ENCODE data around the gene WAC. TPM values are rescaled to one million over a fixed set of nuclear protein-coding genes. Genes with fewer than 3 reads are reported as not detected.

WAC gene
- total RNA-seq, 2 donors from 2014 or later = 133 TPM

DNA sequence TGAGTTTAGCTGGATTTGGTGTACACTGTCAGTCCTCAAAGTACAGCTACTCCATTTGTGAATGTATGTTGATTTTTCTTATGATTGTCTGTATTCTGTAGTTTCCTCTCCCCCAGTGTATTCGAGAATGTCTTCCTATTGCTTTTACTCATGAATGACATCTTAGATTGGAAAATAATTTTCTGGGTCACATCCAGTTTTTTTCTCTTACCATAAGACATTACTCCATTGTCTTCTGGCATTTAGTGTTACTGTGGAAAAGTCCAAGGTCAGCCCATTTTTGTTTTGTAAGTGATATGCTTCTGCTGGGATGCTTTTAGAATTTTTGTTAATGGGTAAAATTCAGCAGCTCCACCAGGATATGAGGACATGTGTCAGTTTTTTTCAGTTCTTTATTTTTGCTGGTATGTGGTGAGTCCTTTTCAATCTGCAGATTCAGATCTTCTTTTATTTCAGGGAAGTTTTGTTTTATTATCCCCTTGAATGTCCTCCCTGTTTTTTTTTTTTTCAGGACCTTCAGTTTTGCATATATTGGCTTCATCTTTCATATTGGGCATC is 33.6 kb downstream of the WAC start:
- Mint-ChIP-seq H3K27ac (peak overlapping the region; percentile 67), H3K4me1 (peaks cover 4% of the 10 kb centered on the region), H3K4me3 (no peak overlapping the region), H3K36me3 (ENCODE audit: low read depth) (peaks cover 62% of the 10 kb centered on the region), H3K9me3 (no peaks in the 10 kb centered on the region), H3K27me3 (ENCODE audit: insufficient read depth) (no peaks in the 10 kb centered on the region)
- Histone ChIP-seq H3K9ac (ENCODE audit: extremely low read depth, low read length, poor library complexity, severe bottlenecking) (no peak overlapping the region), H3K36me3 (ENCODE audit: control insufficient read depth, insufficient read depth, low read length) (peaks cover 85% of the 10 kb centered on the region), H3K4me3 (ENCODE audit: low read length) (no peak overlapping the region), H3K4me1 (ENCODE audit: control insufficient read depth, insufficient read depth, low read length) (no peaks in the 10 kb centered on the region), H3K27ac (ENCODE audit: low read depth, low read length) (no peak overlapping the region), H3K27me3 (ENCODE audit: control insufficient read depth, insufficient read depth, low read length, poor library complexity, severe bottlenecking) (no peaks in the 10 kb centered on the region), H3K9me3 (ENCODE audit: control insufficient read depth, low read length) (no peaks in the 10 kb centered on the region)
- DNase-seq = no peak
- WGBS, 2 experiments (ENCODE audit: insufficient coverage in 1 of 2, insufficient read length in 1 of 2) = no CpG with 5 or more reads among the region's 1 CpG
- TF ChIP-seq, protein P1, sequence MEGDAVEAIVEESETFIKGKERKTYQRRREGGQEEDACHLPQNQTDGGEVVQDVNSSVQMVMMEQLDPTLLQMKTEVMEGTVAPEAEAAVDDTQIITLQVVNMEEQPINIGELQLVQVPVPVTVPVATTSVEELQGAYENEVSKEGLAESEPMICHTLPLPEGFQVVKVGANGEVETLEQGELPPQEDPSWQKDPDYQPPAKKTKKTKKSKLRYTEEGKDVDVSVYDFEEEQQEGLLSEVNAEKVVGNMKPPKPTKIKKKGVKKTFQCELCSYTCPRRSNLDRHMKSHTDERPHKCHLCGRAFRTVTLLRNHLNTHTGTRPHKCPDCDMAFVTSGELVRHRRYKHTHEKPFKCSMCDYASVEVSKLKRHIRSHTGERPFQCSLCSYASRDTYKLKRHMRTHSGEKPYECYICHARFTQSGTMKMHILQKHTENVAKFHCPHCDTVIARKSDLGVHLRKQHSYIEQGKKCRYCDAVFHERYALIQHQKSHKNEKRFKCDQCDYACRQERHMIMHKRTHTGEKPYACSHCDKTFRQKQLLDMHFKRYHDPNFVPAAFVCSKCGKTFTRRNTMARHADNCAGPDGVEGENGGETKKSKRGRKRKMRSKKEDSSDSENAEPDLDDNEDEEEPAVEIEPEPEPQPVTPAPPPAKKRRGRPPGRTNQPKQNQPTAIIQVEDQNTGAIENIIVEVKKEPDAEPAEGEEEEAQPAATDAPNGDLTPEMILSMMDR (conservative IDR thresholded peaks at IDR 0.05) = no peak

DNA sequence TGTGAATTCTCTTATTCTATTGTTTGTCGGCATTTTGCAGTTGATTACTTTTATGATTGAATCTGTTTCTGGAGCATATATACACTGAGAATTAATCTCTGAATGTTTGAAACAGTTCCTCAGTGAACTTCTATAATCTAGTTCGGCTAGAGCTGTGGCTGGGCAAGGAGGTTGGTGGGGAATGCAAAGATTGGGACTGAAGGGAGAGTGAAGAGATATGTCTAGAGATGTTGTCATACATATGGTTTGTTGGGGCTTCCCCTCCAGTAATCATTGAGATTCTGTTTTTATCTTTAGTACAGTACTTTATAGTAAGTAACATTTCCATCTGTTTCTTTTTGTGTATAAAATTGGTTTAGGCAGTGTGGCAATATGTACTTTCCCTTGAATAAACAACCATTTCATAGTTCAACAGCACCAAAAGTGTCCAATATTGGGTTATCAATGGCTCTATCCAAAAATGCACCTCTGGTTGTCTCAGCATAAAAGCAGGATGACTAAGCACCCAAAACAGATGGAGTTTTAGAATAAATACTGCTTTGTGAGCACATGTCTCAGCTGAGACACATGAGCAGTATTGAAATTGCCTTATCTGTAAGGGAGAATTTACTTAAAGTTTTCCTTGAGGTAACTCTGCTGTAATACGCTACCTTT is 36.7 kb downstream of the WAC start:
- H3K4me3 ChIP-seq (ENCODE audit: low read length) = no peak overlapping the region
- H3K27ac Mint-ChIP-seq = peak overlapping the region; percentile 9
- WGBS, 2 experiments (ENCODE audit: insufficient coverage in 1 of 2, insufficient read length in 1 of 2) = 70 to 72% methylated on average over 2 of the region's 3 CpGs

DNA sequence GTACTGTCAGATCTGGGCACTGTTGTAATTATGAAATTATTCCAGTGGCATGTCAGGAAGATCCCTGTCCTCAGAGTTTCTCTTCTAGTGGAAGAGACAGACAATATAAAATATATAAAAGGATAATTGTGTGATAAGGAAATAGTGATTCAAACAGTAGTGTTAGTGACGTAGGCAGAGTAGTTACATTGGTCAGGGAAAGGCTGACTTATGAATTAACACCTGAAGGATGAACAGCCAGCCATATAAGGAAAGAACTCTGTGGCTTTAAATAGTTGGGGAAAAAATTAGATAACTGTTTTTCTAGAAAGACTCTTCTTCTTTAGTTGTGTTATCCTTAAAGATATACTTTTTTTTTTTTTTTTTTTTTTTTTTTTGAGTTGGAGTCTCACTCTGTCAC is 37.7 kb downstream of the WAC start:
- H3K36me3 Mint-ChIP-seq (ENCODE audit: low read depth) = peaks cover 52% of the 10 kb centered on the region
- Histone ChIP-seq H3K9ac (ENCODE audit: extremely low read depth, low read length, poor library complexity, severe bottlenecking) (no peak overlapping the region), H3K9me3 (ENCODE audit: control insufficient read depth, low read length) (no peaks in the 10 kb centered on the region), H3K27ac (ENCODE audit: low read depth, low read length) (no peak overlapping the region), H3K27me3 (ENCODE audit: control insufficient read depth, insufficient read depth, low read length, poor library complexity, severe bottlenecking) (no peaks in the 10 kb centered on the region), H3K4me1 (ENCODE audit: control insufficient read depth, insufficient read depth, low read length) (peaks cover 5% of the 10 kb centered on the region), H3K4me3 (ENCODE audit: low read length) (no peak overlapping the region), H3K36me3 (ENCODE audit: control insufficient read depth, insufficient read depth, low read length) (peaks cover 79% of the 10 kb centered on the region)
- H3K4me1 Mint-ChIP-seq = peaks cover 27% of the 10 kb centered on the region
- no peak for DNase-seq
- H3K27me3 Mint-ChIP-seq (ENCODE audit: insufficient read depth) = no peaks in the 10 kb centered on the region
- H3K4me3 Mint-ChIP-seq = no peak overlapping the region
- no peaks in the 10 kb centered on the region for H3K9me3 Mint-ChIP-seq
- no peak overlapping the region for H3K27ac Mint-ChIP-seq
- TF ChIP-seq, protein P1 (conservative IDR thresholded peaks at IDR 0.05) = no peak
- 98 to 100% methylated on average over 1 of the region's 1 CpG for WGBS, 2 experiments (ENCODE audit: insufficient coverage in 1 of 2, insufficient read length in 1 of 2)

More for the DNA sequence above, 36.7 kb downstream of the WAC start:
- Histone ChIP-seq H3K9me3 (ENCODE audit: control insufficient read depth, low read length) (no peaks in the 10 kb centered on the region), H3K4me1 (ENCODE audit: control insufficient read depth, insufficient read depth, low read length) (peaks cover 5% of the 10 kb centered on the region), H3K36me3 (ENCODE audit: control insufficient read depth, insufficient read depth, low read length) (peaks cover 75% of the 10 kb centered on the region), H3K27me3 (ENCODE audit: control insufficient read depth, insufficient read depth, low read length, poor library complexity, severe bottlenecking) (no peaks in the 10 kb centered on the region), H3K9ac (ENCODE audit: extremely low read depth, low read length, poor library complexity, severe bottlenecking) (no peak overlapping the region), H3K27ac (ENCODE audit: low read depth, low read length) (no peak overlapping the region)
- DNase-seq = no peak
- TF ChIP-seq, protein P1 (conservative IDR thresholded peaks at IDR 0.05) = no peak
- no peak overlapping the region for H3K4me3 Mint-ChIP-seq
- H3K4me1 Mint-ChIP-seq = peaks cover 19% of the 10 kb centered on the region
- peaks cover 55% of the 10 kb centered on the region for H3K36me3 Mint-ChIP-seq (ENCODE audit: low read depth)
- H3K9me3 Mint-ChIP-seq = no peaks in the 10 kb centered on the region
- H3K27me3 Mint-ChIP-seq (ENCODE audit: insufficient read depth) = no peaks in the 10 kb centered on the region

Measured in endodermal cell (in vitro differentiated cells).